GM23338 (cell line): ENCODE measurements around the gene GNG12.

Experiments
- CTCF ChIP-seq, 2 experiments: fragments of 200-600 bp in 1 of 2; sonication (generic) in 1 of 2; conservative IDR thresholded peaks; 2 replicates each; pipeline versions ENCODE4 v1.5.1 to v1.6.1; 2016 to 2017; ENCODE audit warnings: antibody characterized with exemption in 2 of 2, low read depth in 2 of 2, mild to moderate bottlenecking in 2 of 2, moderate library complexity in 1 of 2
- EZH2phosphoT487 ChIP-seq: fragments of 200-600 bp; sonication (generic); IDR thresholded peaks from one replicate; pipeline ENCODE4 v1.8.1; 2018; ENCODE audit warnings: antibody characterized with exemption; ENCODE audit not compliant: unreplicated experiment

- TF ChIP-seq CTCF (conservative IDR thresholded peaks at IDR 0.05; ENCODE audit: low read depth in 2 of 2) (no peak), EZH2phosphoT487 (no peak)
Observed at GRCh38 chr1:67789551-67789950, 43.7 kb downstream of the GNG12 start.
